Superior temporal gyrus (tissue), 1 donor: Measurements from ENCODE around the gene CAMTA1.

ENCODE experiments used
- DNase-seq: peaks from one replicate; pipeline ENCODE4 v3.0.0-alpha.2; 2016; ENCODE audit errors: extremely low spot score

The CAMTA1 gene

GRCh38 chr1:7553042-7553690 is 767.9 kb downstream of the CAMTA1 start:
- DNase-seq = no peak

GRCh38 chr1:7554385-7555235 is 769.4 kb downstream of the CAMTA1 start:
- no peak for DNase-seq

DNA sequence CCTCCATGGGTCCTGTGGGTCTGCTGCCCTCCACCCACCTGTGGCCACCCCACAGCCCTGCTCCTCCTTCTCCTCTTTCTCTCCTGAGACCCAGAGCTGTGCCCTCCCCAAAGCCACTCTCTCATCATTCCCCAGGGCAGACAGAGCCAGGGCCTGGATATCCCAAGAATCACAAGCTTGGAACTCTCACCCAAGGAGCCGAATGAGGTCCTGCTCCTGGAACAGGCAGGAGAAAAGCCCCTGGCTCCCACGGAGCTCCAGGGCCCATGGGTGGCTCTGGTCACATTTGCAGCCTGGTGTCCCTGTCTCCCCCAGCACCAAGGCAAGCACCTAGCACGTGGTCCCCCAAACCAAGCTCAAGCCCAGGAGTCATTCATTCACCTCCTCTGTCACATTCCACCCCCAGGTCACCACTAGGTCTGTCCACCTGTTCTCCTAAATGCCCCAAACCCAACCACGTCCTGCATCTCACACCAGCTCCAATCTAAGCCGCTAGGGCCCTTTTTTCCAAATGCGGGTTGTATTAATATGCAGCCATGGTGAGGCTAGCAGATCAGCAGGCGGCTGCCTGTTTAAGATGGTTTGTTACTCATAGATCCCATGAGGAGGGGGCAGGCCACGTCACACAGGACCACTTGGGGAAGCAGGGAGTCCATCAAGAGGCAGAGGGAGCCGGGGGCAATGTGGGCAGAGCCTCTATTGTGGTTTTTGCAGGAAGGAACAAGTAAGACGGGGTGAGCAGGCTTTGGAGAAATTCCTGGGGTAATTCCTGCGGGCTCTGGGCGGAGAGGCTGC is 770.3 kb downstream of the CAMTA1 start:
- DNase-seq = no peak

DNA sequence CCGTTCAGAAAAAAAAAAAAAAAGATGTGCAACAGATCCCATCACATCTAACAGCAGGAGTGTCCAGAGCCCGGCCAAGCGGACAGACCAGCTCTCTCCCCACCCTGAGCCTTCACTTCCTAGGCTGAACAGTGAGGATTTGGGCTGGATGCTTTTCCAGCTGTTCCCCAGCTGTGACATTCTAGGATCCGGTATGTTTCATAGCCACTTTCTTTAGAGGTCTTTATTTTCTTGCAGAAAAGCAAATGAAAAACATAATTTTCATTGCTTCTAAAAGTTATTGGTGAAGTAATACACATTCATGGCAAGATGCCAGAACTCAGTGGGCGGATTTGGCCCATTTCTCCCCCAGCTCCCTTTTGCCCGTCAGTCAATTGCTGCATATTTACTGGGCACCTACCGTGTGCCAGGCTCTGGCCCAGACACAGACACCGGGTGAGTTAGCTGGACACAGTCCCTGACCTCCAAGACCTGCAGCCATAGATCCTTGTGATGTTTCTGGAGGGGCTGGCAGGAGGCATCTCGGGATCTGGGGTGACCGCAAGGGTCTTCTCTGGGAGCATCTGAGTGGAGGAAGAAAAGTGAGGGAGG is 772.1 kb downstream of the CAMTA1 start:
- no peak for DNase-seq

GRCh38 chr1:7558041-7558461 is 772.8 kb downstream of the CAMTA1 start:
- no peak for DNase-seq

- no peak for DNase-seq
These were observed 773.2 kb downstream of the CAMTA1 start for GRCh38 chr1:7558481-7558880.

GRCh38 chr1:7558921-7559869 is 773.9 kb downstream of the CAMTA1 start:
- no peak for DNase-seq

- DNase-seq = no peak
These were observed 774.9 kb downstream of the CAMTA1 start for GRCh38 chr1:7560128-7560527.

DNA sequence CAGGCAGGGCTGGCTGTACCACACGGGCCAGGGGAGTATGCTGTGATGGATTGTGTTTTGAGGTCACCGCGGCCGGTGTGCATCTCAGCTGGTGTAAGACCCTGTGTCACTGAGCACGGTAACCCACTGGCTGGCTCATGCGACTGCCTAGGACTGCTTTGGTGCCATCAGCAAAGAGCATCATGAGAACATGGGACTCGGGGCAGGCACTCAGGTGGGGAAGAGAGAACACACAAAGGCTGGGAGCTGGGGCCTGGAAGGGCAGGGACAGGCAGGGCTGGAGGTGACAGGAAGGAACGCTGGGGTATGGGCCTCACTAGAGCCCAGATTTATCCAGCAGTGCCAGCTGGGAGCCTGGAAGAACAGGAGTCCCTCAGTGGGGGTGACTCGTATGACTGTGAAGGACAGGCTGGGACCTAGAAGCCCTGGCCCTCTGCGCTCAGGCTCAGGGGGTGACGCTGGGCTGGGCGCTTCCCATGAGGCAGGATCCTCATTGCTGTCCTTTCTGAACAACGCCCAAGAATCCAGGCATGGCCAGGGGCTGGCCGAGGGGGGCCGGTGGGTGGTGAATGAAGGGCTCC is 775.4 kb downstream of the CAMTA1 start:
- DNase-seq = no peak

- DNase-seq = no peak
These were observed 776.2 kb downstream of the CAMTA1 start for GRCh38 chr1:7561331-7561921.

GRCh38 chr1:7561936-7562728 is 776.9 kb downstream of the CAMTA1 start:
- no peak for DNase-seq

- DNase-seq = no peak
These were observed 777.7 kb downstream of the CAMTA1 start for GRCh38 chr1:7562729-7563605.

- DNase-seq = no peak
These were observed 778.9 kb downstream of the CAMTA1 start for GRCh38 chr1:7564137-7564536.

GRCh38 chr1:7565099-7565750 is 780.0 kb downstream of the CAMTA1 start:
- no peak for DNase-seq

DNA sequence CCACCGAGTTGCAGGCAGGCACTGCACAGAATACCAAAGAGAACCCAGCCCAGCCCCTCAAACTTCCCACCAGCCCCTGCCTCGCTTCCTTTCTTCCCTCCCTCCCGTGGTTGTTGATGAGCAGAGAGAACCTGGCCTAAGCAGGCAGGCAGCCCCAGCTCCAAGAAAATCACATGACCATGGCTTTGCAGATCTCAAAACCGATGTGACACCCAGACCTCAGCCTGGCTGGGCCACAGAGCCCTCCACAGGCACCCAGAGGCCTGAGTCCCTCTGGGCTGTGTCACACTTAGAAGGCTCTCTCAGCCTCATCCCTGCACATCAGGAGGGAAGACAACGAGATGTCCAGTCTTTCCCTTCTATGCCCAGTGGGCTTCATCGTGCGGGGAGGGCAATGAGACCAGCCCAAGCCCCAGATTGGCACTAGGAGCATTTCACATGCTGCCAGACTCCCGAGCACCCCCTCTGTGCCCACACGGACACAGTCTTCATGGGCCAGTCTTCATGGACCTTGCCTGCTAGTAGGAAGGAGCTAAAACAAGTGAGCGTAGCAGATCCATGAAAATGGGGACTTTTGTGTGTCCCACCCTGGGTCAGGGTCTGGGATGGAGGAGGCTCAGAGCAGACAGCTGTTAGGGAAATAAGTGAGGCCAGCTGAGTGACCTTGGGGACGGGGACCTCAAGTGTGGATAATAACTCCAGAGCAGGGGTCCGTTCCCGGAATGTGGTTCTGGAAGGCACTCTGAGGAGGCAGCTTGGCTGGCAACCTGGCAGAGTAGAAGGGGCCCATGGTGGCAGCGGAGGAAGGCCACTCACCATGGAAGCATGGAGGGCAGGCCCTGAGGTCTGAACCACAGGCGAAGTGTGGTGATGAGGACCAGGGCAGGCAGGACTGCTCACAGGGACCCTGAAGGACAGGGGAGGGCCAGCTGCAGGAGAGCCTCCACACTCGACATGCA is 781.4 kb downstream of the CAMTA1 start:
- no peak for DNase-seq

DNA sequence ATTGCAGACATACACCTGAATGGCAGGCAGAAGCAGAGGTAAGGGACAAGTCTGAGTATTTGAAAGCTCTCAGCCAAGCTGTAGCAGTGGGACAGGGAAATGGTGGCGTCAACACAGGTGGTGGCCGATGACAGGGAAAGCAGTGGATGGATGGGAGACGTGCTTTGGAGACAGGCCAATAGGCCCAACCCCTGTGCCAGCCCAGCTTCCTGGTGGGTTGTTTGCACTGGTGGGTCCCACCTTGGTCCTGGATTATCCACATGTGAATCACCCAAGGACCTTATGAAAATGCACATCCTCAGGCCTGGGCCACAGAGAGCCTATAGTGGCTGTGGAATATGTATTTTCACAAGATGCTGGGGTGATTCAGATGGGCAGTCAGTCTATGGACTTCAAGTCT is 782.1 kb downstream of the CAMTA1 start:
- no peak for DNase-seq

GRCh38 chr1:7568053-7568452 is 782.8 kb downstream of the CAMTA1 start:
- no peak for DNase-seq
